ENCODE measurements around the gene NAA20. TPM values are rescaled to one million over a fixed set of nuclear protein-coding genes. Genes with fewer than 3 reads are reported as not detected.

NAA20 gene
- total and polyA plus RNA-seq, 9 of the 15 experiments (the other 6 are each of a cell fraction or from before 2014, with no cell fraction given), result 51.4 to 361 (median 84.6) TPM

DNA sequence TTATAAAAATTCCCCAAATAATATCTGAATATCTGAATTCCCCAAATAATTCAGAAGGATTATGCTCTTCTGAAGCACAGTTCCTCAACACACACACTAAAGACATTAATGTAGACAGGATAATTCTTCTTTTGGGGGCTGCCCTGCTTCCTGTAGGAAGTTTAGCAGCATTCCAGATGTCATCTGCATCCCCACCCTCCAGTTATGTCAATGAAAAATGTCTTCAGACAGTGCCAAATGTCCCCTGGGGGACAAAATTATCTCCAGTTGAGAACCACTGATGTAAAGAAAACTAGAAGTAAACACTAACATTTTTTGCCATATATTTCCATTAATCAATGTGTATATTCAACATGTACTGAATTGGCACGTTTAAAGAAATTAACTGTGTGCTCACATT lies 25.9 kb upstream of the NAA20 start:
- BruUV-seq (replicated peaks), result no TSS peak
- no peak overlapping the region for H2AFZ ChIP-seq (ENCODE audit: low read depth, low read length)
- intact Hi-C loops (cut with micrococcal nuclease) (loop anchor here (10.0 kb wide), 1 partner anchor 87 kb away; no protein-coding TSS in a partner anchor), in situ Hi-C loops (cut with MboI) (no loop called here)
- FAIRE-seq (no peak), DNase-seq (ENCODE audit: extremely low read depth in 1 of 4, low spot score in 3 of 4) (no peak), ATAC-seq (no peak)
- no peaks in the 10 kb centered on the region for H3K9me3 ChIP-seq (replicated peaks; ENCODE audit: control insufficient read depth, insufficient read depth, low read depth, low read length)
- TF ChIP-seq RFX7 (CRISPR knock-in tag; IDR thresholded peaks at IDR 0.05) (no peak), ZNF696 (CRISPR knock-in tag; conservative IDR thresholded peaks at IDR 0.05) (no peak), HDAC2 (IDR thresholded peaks at IDR 0.05) (no peak), MBD1 (CRISPR knock-in tag; IDR thresholded peaks at IDR 0.05) (no peak), ZFPM2 (CRISPR knock-in tag; IDR thresholded peaks at IDR 0.05) (no peak), ZSCAN29 (IDR thresholded peaks at IDR 0.05) (no peak), ZBTB7A (IDR thresholded peaks at IDR 0.05; ENCODE audit: borderline replicate concordance, control insufficient read depth, low read depth, low read length) (no peak), ZBED1 (IDR thresholded peaks at IDR 0.05) (no peak), CEBPG (CRISPR knock-in tag; IDR thresholded peaks at IDR 0.05) (no peak), CEBPG (tag; conservative IDR thresholded peaks at IDR 0.05 in 1 of 2, IDR thresholded peaks at IDR 0.05 in 1 of 2) (no peak), NCOA4 (IDR thresholded peaks at IDR 0.05; ENCODE audit: partially characterized antibody) (no peak), ZHX1 (conservative IDR thresholded peaks at IDR 0.05; ENCODE audit: low read length) (no peak), RAD21 (CRISPR knock-in tag; conservative IDR thresholded peaks at IDR 0.05 in 1 of 2, IDR thresholded peaks at IDR 0.05 in 1 of 2) (no peak)
- TF ChIP-seq, protein P1, sequence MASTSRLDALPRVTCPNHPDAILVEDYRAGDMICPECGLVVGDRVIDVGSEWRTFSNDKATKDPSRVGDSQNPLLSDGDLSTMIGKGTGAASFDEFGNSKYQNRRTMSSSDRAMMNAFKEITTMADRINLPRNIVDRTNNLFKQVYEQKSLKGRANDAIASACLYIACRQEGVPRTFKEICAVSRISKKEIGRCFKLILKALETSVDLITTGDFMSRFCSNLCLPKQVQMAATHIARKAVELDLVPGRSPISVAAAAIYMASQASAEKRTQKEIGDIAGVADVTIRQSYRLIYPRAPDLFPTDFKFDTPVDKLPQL (IDR thresholded peaks at IDR 0.05; ENCODE audit: extremely low read depth, insufficient read length), result no peak
- TF ChIP-seq, protein P2, sequence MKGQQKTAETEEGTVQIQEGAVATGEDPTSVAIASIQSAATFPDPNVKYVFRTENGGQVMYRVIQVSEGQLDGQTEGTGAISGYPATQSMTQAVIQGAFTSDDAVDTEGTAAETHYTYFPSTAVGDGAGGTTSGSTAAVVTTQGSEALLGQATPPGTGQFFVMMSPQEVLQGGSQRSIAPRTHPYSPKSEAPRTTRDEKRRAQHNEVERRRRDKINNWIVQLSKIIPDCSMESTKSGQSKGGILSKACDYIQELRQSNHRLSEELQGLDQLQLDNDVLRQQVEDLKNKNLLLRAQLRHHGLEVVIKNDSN (CRISPR knock-in tag; IDR thresholded peaks at IDR 0.05), result no peak
- H3K9ac ChIP-seq (ENCODE audit: insufficient read depth in 1 of 2, low read depth in 2 of 2, low read length in 2 of 2), result no peak overlapping the region
- H4K20me1 ChIP-seq (replicated peaks; ENCODE audit: control insufficient read depth, insufficient read depth, low read length), result no peaks in the 10 kb centered on the region
- H3K4me2 ChIP-seq (ENCODE audit: insufficient read depth, low read length), result no peak overlapping the region
- CTCF ChIA-PET (ENCODE audit: low intra/inter-chr PET ratio), result no interaction called here
- no peaks in the 10 kb centered on the region for H3K79me2 ChIP-seq (ENCODE audit: control insufficient read depth, insufficient read depth, low read length)
- H3K27me3 ChIP-seq (ENCODE audit: control insufficient read depth in 2 of 2, insufficient read depth in 2 of 2, low read length in 2 of 2), result peaks cover 4 to 7% of the 10 kb centered on the region in 2 experiments; a peak in 1 of 5 replicates
- H3K36me3 ChIP-seq (ENCODE audit: control insufficient read depth, insufficient read depth, low read length), result no peaks in the 10 kb centered on the region
- WGBS (ENCODE audit: insufficient coverage, low coverage, missing lambda C conversion rate), result 0% methylated on average over 1 of the region's 1 CpG
- H3K9me1 ChIP-seq (ENCODE audit: control insufficient read depth, insufficient read depth, low read length), result no peaks in the 10 kb centered on the region
- H3K4me1 ChIP-seq (replicated peaks in 1 of 2; ENCODE audit: control insufficient read depth in 2 of 2, insufficient read depth in 2 of 2, low read length in 2 of 2), result no peaks in the 10 kb centered on the region
- POLR2A ChIA-PET, result no interaction called here
- no peak overlapping the region for H3K27ac ChIP-seq (ENCODE audit: extremely low read depth, low read depth, low read length)
- H3K4me3 ChIP-seq, result no peak overlapping the region

Data from K562 (cell line).